H1 (cell line): ENCODE data around the gene GLMN. TPM values are rescaled to one million over a fixed set of nuclear protein-coding genes. Genes with fewer than 3 reads are reported as not detected.

Experiments
- CHD2 ChIP-seq: IDR thresholded peaks from 2 replicates; pipeline ENCODE4 v1.6.1; 2012; ENCODE audit warnings: low read length, improper control_type of control experiment
- CTBP2 ChIP-seq: IDR thresholded peaks from 2 replicates; pipeline ENCODE4 v1.7.0; 2011; ENCODE audit warnings: borderline replicate concordance, mild to moderate bottlenecking, moderate library complexity, mixed read lengths, low read length; ENCODE audit not compliant: insufficient read depth, insufficient read length
- JUND ChIP-seq: IDR thresholded peaks from 2 replicates; pipeline ENCODE4 v1.6.1; 2011; ENCODE audit warnings: mild to moderate bottlenecking, improper control_type of control experiment, low read length
- PHF8 ChIP-seq: fragments of 200-600 bp; sonication (generic); conservative IDR thresholded peaks from 2 replicates; pipeline ENCODE4 v1.7.1; 2012; ENCODE audit warnings: low read depth, mild to moderate bottlenecking, inconsistent platforms, low read length, moderate library complexity
- RBBP5 ChIP-seq: IDR thresholded peaks from 2 replicates; pipeline ENCODE4 v1.7.1; 2012; ENCODE audit warnings: low read depth, mild to moderate bottlenecking, inconsistent platforms, low read length, moderate library complexity, borderline replicate concordance
- polyA plus RNA-seq, 7 experiments: library from polyadenylated mRNA; depleted of rRNA in 3 of 7; stranded (reverse) in 5 of 7; unstranded in 2 of 7; fragments of >200 nt in 5 of 7; fragments of 200-250 nt in 2 of 7; gene quantifications; 1 replicate in 5 of 7; 2 replicates in 1 of 7; 4 replicates in 1 of 7; pipeline versions ENCODE4 v1.2.1 to v1.2.3, GENCODE V29; 2011 to 2013; ENCODE audit warnings: missing spikeins in 2 of 7, mixed read lengths in 2 of 7
- total RNA-seq: library from RNA; stranded (reverse); fragmentation: NEBNext Ultra II Directional; extraction: Animal tissue kit (Norgen Biotek cat#: 25700); gene quantifications from 2 replicates; pipeline ENCODE4 v1.2.1, GENCODE V29; 2021

Gene GLMN
- total and polyA plus RNA-seq, 2 of the 8 experiments (the other 6 are each of a cell fraction or from before 2014, with no cell fraction given) = 5.7 to 25.0 TPM

- no peak for TF ChIP-seq PHF8
- TF ChIP-seq CHD2 = no peak
- no peak for TF ChIP-seq JUND
- TF ChIP-seq CTBP2 = no peak
- no peak for TF ChIP-seq RBBP5
These were observed 36.3 kb downstream of the GLMN start (continued) for GRCh38 chr1:92262516-92262915.
